SK-N-SH (cell line): ENCODE measurements around the gene LRRN1. TPM values are rescaled to one million over a fixed set of nuclear protein-coding genes. Genes with fewer than 3 reads are reported as not detected.

Experiments
- CTCF ChIA-PET: fragments of 300-600, 350-600 bp; formaldehyde crosslinking; extraction: SDS; loops from one replicate; lab custom pipeline; 2021; lab: Yijun Ruan, JAX
- POLR2A ChIA-PET: fragments of 350-600 bp; sonication (Branson Sonifier 250); formaldehyde crosslinking; extraction: SDS; loops from one replicate; lab custom pipeline; 2020; ENCODE audit warnings: antibody characterized with exemption, inconsistent platforms; lab: Yijun Ruan, JAX
- DNase-seq: peaks from one replicate; pipeline ENCODE4 v3.0.0; 2012
- H2AFZ ChIP-seq: fragments of 200-600 bp; sonication (generic); 2 replicates; pipeline ENCODE4 v1.8.1; 2016; ENCODE audit warnings: antibody characterized with exemption, mild to moderate bottlenecking, low read depth
- H3F3A ChIP-seq: fragments of 200-600 bp; sonication (generic); replicated peaks from 2 replicates; pipeline ENCODE3; 2016; ENCODE audit warnings: antibody characterized with exemption, mild to moderate bottlenecking; ENCODE audit not compliant: insufficient read depth
- H3K27ac ChIP-seq, 2 experiments: fragments of 200-500 bp in 1 of 2; fragments of 200-600 bp in 1 of 2; sonication (Bioruptor generic) in 1 of 2; sonication (generic), shearing (Covaris generic) in 1 of 2; 2 replicates each; pipeline versions ENCODE4 v1.5.1 to v1.6.1; 2014 to 2016; ENCODE audit warnings: low read depth in 2 of 2, inconsistent platforms in 1 of 2, low read length in 1 of 2, mild to moderate bottlenecking in 1 of 2, mixed read lengths in 1 of 2
- H3K27me3 ChIP-seq: fragments of 200-600 bp; sonication (generic), shearing (Covaris generic); 2 replicates; pipeline ENCODE4 v1.6.1; 2016; ENCODE audit warnings: mixed run types; ENCODE audit not compliant: insufficient read depth
- H3K36me3 ChIP-seq, 2 experiments: fragments of 200-500 bp in 1 of 2; fragments of 200-600 bp in 1 of 2; sonication (Bioruptor generic) in 1 of 2; sonication (generic) in 1 of 2; replicated peaks in 1 of 2; 2 replicates each; pipeline versions ENCODE3 to v1.5.1; 2014 to 2016; ENCODE audit warnings: low read length in 1 of 2, mild to moderate bottlenecking in 1 of 2; ENCODE audit not compliant: insufficient read depth in 2 of 2, control insufficient read depth in 1 of 2
- H3K4me1 ChIP-seq, 2 experiments: fragments of 200-500 bp in 1 of 2; fragments of 200-600 bp in 1 of 2; sonication (Bioruptor generic) in 1 of 2; sonication (generic), shearing (Covaris generic) in 1 of 2; 2 replicates each; pipeline versions ENCODE4 v1.5.1 to v1.6.1; 2014 to 2016; ENCODE audit warnings: low read depth in 1 of 2, low read length in 1 of 2, mixed run types in 1 of 2; ENCODE audit not compliant: insufficient read depth in 2 of 2, control insufficient read depth in 1 of 2
- H3K4me2 ChIP-seq: fragments of 200-600 bp; sonication (generic), shearing (Covaris generic); 2 replicates; pipeline ENCODE4 v1.6.1; 2017; ENCODE audit warnings: mixed run types
- H3K4me3 ChIP-seq, 2 experiments: fragments of 200-500 bp in 1 of 2; fragments of 200-600 bp in 1 of 2; sonication (Bioruptor generic) in 1 of 2; sonication (generic), shearing (Covaris generic) in 1 of 2; 2 replicates each; pipeline versions ENCODE4 v1.5.1 to v1.8.1; 2014 to 2016; ENCODE audit warnings: low read depth in 2 of 2, inconsistent platforms in 1 of 2, low read length in 1 of 2, mild to moderate bottlenecking in 1 of 2, mixed read lengths in 1 of 2, moderate library complexity in 1 of 2
- H3K79me2 ChIP-seq: fragments of 200-600 bp; sonication (generic); 2 replicates; pipeline ENCODE4 v1.8.1; 2017; ENCODE audit warnings: mild to moderate bottlenecking; ENCODE audit not compliant: insufficient read depth
- H3K9ac ChIP-seq: fragments of 200-600 bp; sonication (generic); 2 replicates; pipeline ENCODE4 v1.6.1; 2017; ENCODE audit warnings: mixed run types
- H3K9me2 ChIP-seq: fragments of 200-600 bp; sonication (generic); 2 replicates; pipeline ENCODE4 v1.6.1; 2017; ENCODE audit warnings: mixed run types
- H3K9me3 ChIP-seq: fragments of 200-600 bp; sonication (generic); 2 replicates; pipeline ENCODE4 v1.6.1; 2017; ENCODE audit warnings: mixed run types, mild to moderate bottlenecking, moderate library complexity
- H4K20me1 ChIP-seq: fragments of 200-600 bp; sonication (generic); 2 replicates; pipeline ENCODE4 v1.6.1; 2017; ENCODE audit warnings: mild to moderate bottlenecking, mixed run types; ENCODE audit not compliant: insufficient read depth
- CTCF ChIP-seq: fragments of 200-600 bp; sonication (generic); IDR thresholded peaks from 2 replicates; pipeline ENCODE4 v1.6.1; 2017; ENCODE audit warnings: antibody characterized with exemption, mild to moderate bottlenecking, moderate library complexity
- EP300 ChIP-seq, 2 experiments: IDR thresholded peaks; 2 replicates each; pipeline versions ENCODE4 v1.4.0 to v1.6.1; 2012; ENCODE audit warnings: borderline replicate concordance in 1 of 2, low read depth in 1 of 2, low read length in 1 of 2
- FOSL2 ChIP-seq: IDR thresholded peaks from 2 replicates; pipeline ENCODE4 v1.4.0; 2012; ENCODE audit warnings: low read depth, mild to moderate bottlenecking, moderate library complexity, borderline replicate concordance
- GATA2 ChIP-seq: sonication (generic); formaldehyde crosslinking; IDR thresholded peaks from 2 replicates; pipeline ENCODE4 v1.5.0; 2020; ENCODE audit warnings: mild to moderate bottlenecking, missing genetic modification reagents
- MXI1 ChIP-seq: IDR thresholded peaks from 2 replicates; pipeline ENCODE4 v1.6.1; 2012; ENCODE audit warnings: mild to moderate bottlenecking, low read depth, low read length, improper control_type of control experiment
- PBX3 ChIP-seq: IDR thresholded peaks from 2 replicates; pipeline ENCODE4; 2012
- RCOR1 ChIP-seq: fragments of 150-350 bp; IDR thresholded peaks from 2 replicates; pipeline ENCODE4 v1.6.1; 2017; ENCODE audit warnings: antibody characterized with exemption, low read length
- REST ChIP-seq: IDR thresholded peaks from 2 replicates; pipeline ENCODE4 v1.6.1; 2012; ENCODE audit warnings: mild to moderate bottlenecking, low read depth, low read length, moderate library complexity
- SIN3A ChIP-seq: IDR thresholded peaks from 2 replicates; pipeline ENCODE4 v1.6.1; 2012; ENCODE audit warnings: low read depth, mild to moderate bottlenecking, low read length, moderate library complexity, borderline replicate concordance
- TAF1 ChIP-seq: IDR thresholded peaks from 2 replicates; pipeline ENCODE4 v1.6.1; 2012; ENCODE audit warnings: low read depth, mild to moderate bottlenecking, low read length, moderate library complexity, borderline replicate concordance
- TEAD4 ChIP-seq: IDR thresholded peaks from 2 replicates; pipeline ENCODE4 v1.4.0; 2012; ENCODE audit warnings: mild to moderate bottlenecking, borderline replicate concordance; ENCODE audit not compliant: insufficient read depth
- WGBS: methylation state at CpG from one replicate; pipeline ENCODE4 v1.1.6; 2017; ENCODE audit warnings: low lambda C conversion rate; 5-methylcytosine and 5-hydroxymethylcytosine counted together
- polyA plus RNA-seq, 3 experiments: library from polyadenylated mRNA; depleted of rRNA; stranded (reverse); fragments of >200 nt; gene quantifications; 2 replicates each; pipeline ENCODE4 v1.2.3, GENCODE V29; 2012

Gene LRRN1
- polyA plus RNA-seq, 1 of the 3 experiments (the other 2 are of a cell fraction) = 0.03 TPM

GRCh38 chr3:3772920-3773319, 26.3 kb upstream of the LRRN1 start:
- peaks cover 8% of the 10 kb centered on the region; the same call in 1 of the 2 replicates for H3K9me3 ChIP-seq
- no peak overlapping the region for H3K9ac ChIP-seq
- no peaks in the 10 kb centered on the region for H3K27me3 ChIP-seq
- H2AFZ ChIP-seq = no peak overlapping the region
- H3K9me2 ChIP-seq = no peaks in the 10 kb centered on the region
- no peaks in the 10 kb centered on the region for H3F3A ChIP-seq
- no peaks in the 10 kb centered on the region for H4K20me1 ChIP-seq
- 17% methylated on average over 7 of the region's 7 CpGs for WGBS
- TF ChIP-seq TAF1 = no peak
- TF ChIP-seq SIN3A = no peak
- no peak for TF ChIP-seq PBX3
- TF ChIP-seq GATA2 (CRISPR knock-in tag) = no peak
- no peak for TF ChIP-seq EP300 (IDR thresholded peaks at IDR 0.05; ENCODE audit: borderline replicate concordance in 1 of 2, low read depth in 1 of 2, low read length in 1 of 2)
- TF ChIP-seq RCOR1 = no peak
- no peak for TF ChIP-seq REST
- TF ChIP-seq TEAD4 = no peak
- TF ChIP-seq CTCF = no peak
- H3K79me2 ChIP-seq = no peaks in the 10 kb centered on the region
- no peak overlapping the region for H3K4me2 ChIP-seq
- no peak overlapping the region for H3K27ac ChIP-seq
- DNase-seq = peak; percentile 47
- H3K4me3 ChIP-seq = no peak overlapping the region
- ChIA-PET POLR2A (no interaction called here), CTCF (interaction anchor here (1.2 to 1.6 kb wide), 2 partner anchors 10 to 12 kb away, joined by 3 to 4 read pairs; no protein-coding TSS in a partner anchor)
- H3K36me3 ChIP-seq = no peaks in the 10 kb centered on the region
- peaks cover 0 to 3% of the 10 kb centered on the region in 2 experiments; a peak in 1 of 4 replicates for H3K4me1 ChIP-seq

GRCh38 chr3:3776607-3777006, 22.6 kb upstream of the LRRN1 start:
- Histone ChIP-seq H3K27me3 (no peaks in the 10 kb centered on the region), H3K79me2 (no peaks in the 10 kb centered on the region), H3K9me3 (peaks cover 4% of the 10 kb centered on the region; the same call in 1 of the 2 replicates), H3F3A (no peaks in the 10 kb centered on the region), H2AFZ (no peak overlapping the region), H3K4me3 (no peak overlapping the region), H3K4me1 (peaks cover 0 to 3% of the 10 kb centered on the region in 2 experiments; a peak in 1 of 4 replicates), H3K27ac (no peak overlapping the region), H3K9ac (no peak overlapping the region), H3K9me2 (no peaks in the 10 kb centered on the region), H3K4me2 (no peak overlapping the region), H4K20me1 (no peaks in the 10 kb centered on the region), H3K36me3 (no peaks in the 10 kb centered on the region)
- ChIA-PET POLR2A (no interaction called here), CTCF (no interaction called here)
- no peak for DNase-seq
- WGBS = 21% methylated on average over 4 of the region's 4 CpGs
- TF ChIP-seq MXI1 (no peak), FOSL2 (no peak)
